Left renal cortex interstitium (tissue), 4 donors: ENCODE data around the gene KCNJ5. TPM values are rescaled to one million over a fixed set of nuclear protein-coding genes. Genes with fewer than 3 reads are reported as not detected.

Experiments
- DNase-seq, 4 donors: peaks; one replicate each; pipeline ENCODE4 v3.0.0-alpha.2; 2013; ENCODE audit warnings: low read depth in 4 of 4, low spot score in 2 of 4, missing footprints in 1 of 4
- polyA plus RNA-seq, 4 donors: library from polyadenylated mRNA; unstranded; fragments of 120-200 nt; gene quantifications; one replicate each; pipeline ENCODE4 v1.2.1, GENCODE V29; 2013; ENCODE audit not compliant: insufficient read length in 4 of 4

KCNJ5 gene
- 1 to 10 TPM; 4.2 to 5.2 (median 4.9) TPM for polyA plus RNA-seq

DNA sequence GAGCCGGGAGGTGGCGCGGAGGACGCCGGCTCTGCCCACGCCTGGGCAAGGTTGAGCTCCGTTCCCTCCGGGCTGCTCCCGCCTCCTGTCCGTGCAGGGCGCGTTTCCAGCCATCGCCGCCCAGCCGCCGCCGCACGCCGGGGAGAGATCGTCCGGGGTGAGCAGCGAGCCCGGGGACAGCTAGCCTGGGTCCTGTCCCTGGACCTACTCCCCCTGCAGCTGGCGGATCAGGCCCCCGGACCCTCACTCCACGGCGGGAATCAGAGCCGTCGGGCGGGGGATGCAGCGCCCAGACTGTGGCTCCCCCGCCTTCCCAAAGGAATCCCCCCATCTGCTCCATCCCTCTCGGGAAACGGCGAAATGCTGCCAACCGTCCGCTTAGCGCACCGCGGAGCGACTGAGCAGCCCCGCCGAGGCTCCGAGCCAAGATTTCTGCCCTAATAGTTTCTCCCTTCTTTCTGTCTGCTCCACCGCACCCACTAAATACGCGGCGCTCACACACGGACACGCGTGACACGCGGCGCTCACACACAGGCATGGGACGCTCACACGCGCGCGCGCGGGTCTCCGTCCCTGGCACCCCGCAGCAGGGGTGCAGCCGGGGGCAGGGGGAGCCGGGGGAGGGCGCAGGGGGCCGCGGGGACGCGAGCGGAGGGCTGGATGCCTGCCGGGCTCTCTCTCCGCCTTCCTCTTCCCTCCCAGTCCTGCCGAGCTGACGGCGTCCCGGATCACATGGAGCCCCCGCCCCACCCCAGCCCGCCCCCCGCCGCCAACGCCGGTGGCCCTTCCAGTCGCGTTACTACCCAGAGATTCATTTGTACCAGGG lies at the start of gene KCNJ5:
Gene KCNJ5 (plus strand): TSS at position 814 of the 826 bp plus-strand sequence. CDS start 19,918 bp downstream, outside the sequence.
- DNase-seq = peak in 1 of 4 donors; percentile 31

DNA sequence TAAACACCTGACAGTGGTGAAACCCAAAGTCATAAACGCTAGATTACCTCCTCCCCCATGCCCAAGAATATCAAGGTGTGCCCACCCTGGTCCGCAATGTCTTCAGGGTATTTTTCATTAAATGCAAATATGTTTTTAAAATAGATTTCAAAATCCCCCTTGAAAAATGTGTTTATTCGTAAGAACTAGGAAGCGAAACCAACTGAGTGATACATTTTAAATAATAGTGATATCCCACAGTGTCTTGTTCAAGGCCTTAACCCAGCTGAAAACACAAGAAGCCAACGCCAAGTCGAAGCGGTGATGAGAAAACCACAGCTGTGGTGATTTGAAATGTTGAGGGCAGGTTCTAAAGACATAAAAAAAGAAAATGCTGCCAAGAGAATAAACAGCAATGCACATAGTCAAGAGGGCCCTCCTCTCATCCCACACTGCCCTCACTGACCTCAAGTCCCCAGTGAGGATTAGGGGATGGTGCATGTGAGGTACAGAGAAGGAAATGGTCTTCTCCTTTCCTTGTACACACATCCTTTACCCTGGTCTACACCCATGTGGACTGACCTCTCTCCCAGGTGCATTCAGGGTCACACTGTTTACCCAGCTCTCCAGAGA lies 49.6 kb upstream of the KCNJ5 start:
- DNase-seq = no peak

DNA sequence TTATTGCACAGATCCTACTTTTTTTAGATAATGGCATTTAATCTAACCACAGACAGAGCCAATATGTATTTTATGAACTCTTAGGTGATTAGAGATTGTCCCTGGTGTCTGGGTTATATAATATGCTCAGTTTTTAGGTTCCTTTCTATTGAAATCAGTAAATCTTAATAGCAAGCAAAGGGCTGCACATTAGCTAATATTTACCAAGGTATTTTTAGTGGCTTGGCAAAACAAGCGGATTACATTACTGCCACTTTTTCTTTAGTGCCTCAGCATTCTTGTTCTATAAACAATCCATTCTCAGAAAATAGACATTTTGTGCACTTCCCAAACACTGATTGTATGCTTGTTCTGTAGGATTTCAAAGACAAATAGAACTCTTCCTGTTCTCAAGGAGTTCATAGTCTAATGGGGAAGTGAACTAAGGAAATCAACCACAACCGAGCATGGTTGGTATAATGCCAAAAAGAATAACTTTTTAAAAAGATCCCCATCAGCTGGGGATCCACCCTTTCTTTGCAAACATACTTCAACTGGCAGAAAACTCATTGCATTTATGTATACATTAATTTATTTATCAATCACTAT lies 47.9 kb upstream of the KCNJ5 start:
- DNase-seq = no peak

GRCh38 chr11:128845334-128845780 lies 45.8 kb upstream of the KCNJ5 start:
- no peak for DNase-seq

GRCh38 chr11:128846985-128847384 lies 44.2 kb upstream of the KCNJ5 start:
- no peak for DNase-seq

DNA sequence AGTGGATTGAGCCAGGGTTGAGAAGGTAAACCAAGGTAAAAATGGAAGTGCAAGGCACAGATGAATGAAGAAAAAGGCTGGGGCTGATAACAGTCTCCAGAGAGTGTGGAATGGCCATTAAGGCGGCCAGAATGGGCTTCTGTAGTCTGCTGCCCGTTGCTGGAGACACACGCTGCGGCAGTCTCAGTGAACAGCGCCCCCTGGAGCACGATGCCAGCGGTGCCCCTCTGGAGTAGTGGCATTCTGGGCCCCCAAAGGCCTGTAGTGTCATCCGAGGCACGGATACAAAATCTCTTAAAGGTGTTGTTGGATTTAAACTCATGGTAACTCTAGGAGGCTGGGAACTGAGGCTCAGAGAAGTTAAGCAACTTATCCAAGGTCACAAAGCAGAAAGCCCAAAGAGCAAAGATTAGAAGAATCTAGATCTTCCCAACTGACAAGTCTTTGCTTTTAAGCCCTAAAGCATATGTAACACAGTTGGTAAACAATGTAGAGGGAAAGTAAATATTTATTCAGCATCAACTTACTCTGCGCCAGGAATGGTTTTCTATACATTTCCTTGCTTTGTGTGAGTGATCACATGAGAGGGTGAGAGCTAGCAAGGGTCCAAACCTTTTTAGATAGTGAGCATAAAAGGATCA lies 42.2 kb upstream of the KCNJ5 start:
- no peak for DNase-seq

GRCh38 chr11:128852327-128853023 lies 38.7 kb upstream of the KCNJ5 start:
- no peak for DNase-seq

GRCh38 chr11:128853559-128853958 lies 37.6 kb upstream of the KCNJ5 start:
- no peak for DNase-seq

DNA sequence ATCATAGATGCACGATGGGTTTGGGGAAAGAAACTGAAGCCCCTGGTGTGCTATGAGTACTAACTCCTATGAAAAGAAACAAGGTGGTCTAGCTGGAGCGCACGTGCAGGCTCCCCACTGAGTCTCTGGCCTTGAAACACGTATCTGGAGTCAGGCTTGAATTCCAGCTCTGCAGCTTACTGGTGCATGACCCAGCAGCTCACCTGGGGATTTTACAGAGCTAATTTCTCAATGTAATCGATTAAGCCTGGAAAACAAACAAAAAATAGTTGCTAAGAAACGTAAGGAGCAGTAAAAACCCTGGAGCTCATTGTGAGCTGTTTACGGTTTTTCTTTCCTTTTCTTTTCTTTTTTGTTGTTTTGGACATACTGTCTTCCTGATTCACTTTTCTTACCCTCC lies 36.3 kb upstream of the KCNJ5 start:
- no peak for DNase-seq

- DNase-seq = no peak
Observed at GRCh38 chr11:128856241-128856640, 34.9 kb upstream of the KCNJ5 start.

GRCh38 chr11:128857341-128857740 lies 33.8 kb upstream of the KCNJ5 start:
- DNase-seq = no peak

DNA sequence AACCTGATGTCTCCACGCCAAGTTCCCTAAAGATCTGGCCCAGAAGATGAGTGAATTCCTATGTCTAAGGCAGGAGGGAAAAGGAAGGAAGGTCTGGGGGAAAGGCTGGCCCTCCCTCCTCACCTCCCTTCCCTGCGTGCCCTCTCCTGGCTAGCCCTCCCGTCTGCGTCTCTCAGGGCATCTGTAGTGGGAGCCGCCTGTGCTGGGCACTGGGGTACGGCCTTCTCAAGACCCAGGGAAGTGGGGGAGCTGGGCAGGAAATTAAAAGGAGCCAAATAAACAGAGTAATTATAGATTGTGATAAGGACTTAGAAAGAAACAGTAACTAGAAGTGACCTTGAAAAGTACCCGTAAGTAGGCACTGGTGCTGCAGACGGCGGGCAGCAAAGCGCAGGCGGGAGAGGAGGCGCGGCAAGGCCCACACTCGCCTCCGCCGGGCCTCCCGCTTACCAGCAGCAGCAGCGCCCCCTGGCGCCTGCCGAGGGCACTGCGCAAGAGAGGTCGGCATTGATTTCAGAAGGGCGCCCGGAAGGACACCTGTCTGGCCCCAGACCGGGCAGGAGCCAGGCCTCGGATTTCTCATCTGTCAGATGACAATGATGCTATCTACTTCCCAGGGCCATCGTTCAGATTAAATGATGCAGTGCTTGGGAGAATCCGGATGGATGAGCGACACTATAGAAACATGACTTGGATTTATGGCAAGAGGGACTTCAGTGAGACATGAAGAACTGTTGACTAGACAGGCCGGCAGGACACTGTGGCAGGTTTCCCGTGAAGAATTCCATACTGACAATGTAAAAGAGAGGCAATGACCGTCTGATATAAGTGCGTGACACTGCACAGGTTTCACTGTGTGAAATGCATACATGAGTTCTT lies 31.4 kb upstream of the KCNJ5 start:
- peak in 1 of 4 donors; percentile 53 for DNase-seq

GRCh38 chr11:128860571-128861361 lies 30.4 kb upstream of the KCNJ5 start:
- no peak for DNase-seq

GRCh38 chr11:128862406-128862805 lies 28.8 kb upstream of the KCNJ5 start:
- no peak for DNase-seq

GRCh38 chr11:128862908-128863660 lies 28.1 kb upstream of the KCNJ5 start:
- no peak for DNase-seq

DNA sequence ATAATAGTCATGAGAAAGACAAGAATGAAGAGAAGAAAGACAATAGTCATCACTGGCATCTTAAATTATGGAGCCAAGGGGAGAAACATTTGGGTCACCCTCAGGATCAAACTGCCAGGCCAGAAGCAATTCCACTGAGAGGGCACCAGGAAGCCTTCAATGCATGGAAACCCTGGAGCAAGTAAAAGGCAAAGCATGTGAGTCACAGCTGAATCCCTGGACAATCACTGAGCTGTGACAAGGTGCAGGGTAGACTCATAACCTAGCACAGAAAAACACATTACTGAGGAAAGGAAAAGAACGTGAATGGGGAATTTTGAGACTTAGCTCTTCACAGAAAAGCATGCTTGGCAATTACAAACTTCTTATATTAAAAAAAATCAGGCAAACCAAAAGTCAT lies 25.7 kb upstream of the KCNJ5 start:
- DNase-seq = no peak

- no peak for DNase-seq
Observed at GRCh38 chr11:128867277-128867676, 23.9 kb upstream of the KCNJ5 start, which contains the start of gene KCNJ1. TSS of gene KCNJ1 (minus strand) at chr11:128867296. CDS start at chr11:128840243, 27,053 bp downstream.
